AG04450 (cell line): Measurements from ENCODE around the gene OPN4. TPM values are rescaled to one million over a fixed set of nuclear protein-coding genes. Genes with fewer than 3 reads are reported as not detected.
A peak's percentile ranks its signal among the peaks of the same experiment; 100 is the strongest.

ENCODE experiments used
- CTCF ChIA-PET: fragments of 300-600, 350-600 bp; formaldehyde crosslinking; extraction: SDS; loops from one replicate; lab custom pipeline; 2022; ENCODE audit warnings: antibody characterized with exemption, inconsistent platforms; lab: Charles Lee
- POLR2A ChIA-PET: fragments of 350-600 bp; formaldehyde crosslinking; extraction: SDS; loops from one replicate; lab custom pipeline; 2021; ENCODE audit warnings: antibody characterized with exemption, inconsistent platforms; lab: Yijun Ruan, JAX
- DNase-seq: peaks from one replicate; pipeline ENCODE4 v3.0.0-alpha.2; 2011; ENCODE audit warnings: low read depth, low spot score
- H3K27ac ChIP-seq: one replicate; pipeline ENCODE4 v1.5.1; 2012; ENCODE audit warnings: low read depth, low read length, control low read depth
- H3K27me3 ChIP-seq: one replicate; pipeline ENCODE4 v1.6.0; 2012; ENCODE audit warnings: low read length; ENCODE audit not compliant: control insufficient read depth, insufficient read depth
- H3K4me3 ChIP-seq: 2 replicates; pipeline ENCODE4 v1.5.1; 2011; ENCODE audit warnings: mild to moderate bottlenecking, low read depth, low read length, control low read depth
- H3K9me3 ChIP-seq: 2 replicates; pipeline ENCODE4 v1.5.1; 2012; ENCODE audit warnings: low read length; ENCODE audit not compliant: control insufficient read depth, insufficient read depth
- polyA plus RNA-seq: library from polyadenylated mRNA; depleted of rRNA; stranded (reverse); fragments of >200 nt; gene quantifications from 2 replicates; pipeline ENCODE4 v1.2.3, GENCODE V29; 2011
- TF ChIP-seq, protein P1 (sequence below): IDR thresholded peaks from 2 replicates; pipeline ENCODE4 v1.5.1; 2011; ENCODE audit warnings: low read depth, low read length, control low read depth, inconsistent platforms

The OPN4 gene
- polyA plus RNA-seq, 1 experiment: not detected

DNA sequence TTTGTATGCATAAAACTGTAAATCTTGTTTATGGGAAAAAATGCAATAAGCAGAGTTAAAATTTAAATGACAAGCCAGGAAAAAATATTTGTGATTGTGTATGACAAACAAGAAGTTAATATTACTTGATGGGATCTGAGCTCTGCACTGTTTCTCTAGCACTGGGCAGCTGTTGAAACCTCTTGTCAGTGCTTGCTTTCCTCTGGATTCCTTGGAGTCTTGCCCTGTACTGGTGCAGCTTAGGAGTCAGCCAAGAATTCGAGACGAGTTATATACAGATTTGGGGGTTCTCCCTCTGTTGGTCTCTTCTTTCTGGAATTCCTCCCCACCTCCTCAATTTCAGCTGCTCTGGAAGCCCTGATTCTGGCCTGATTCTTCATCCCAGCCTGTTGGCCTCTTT, 24.3 kb upstream of the OPN4 start:
- no peak for DNase-seq
- POLR2A ChIA-PET: no interaction called here
- CTCF ChIA-PET: interaction anchor here (1.0 kb wide), 1 partner anchor 45 kb away, joined by 3 read pairs; no protein-coding TSS in a partner anchor
- TF ChIP-seq, protein P1, sequence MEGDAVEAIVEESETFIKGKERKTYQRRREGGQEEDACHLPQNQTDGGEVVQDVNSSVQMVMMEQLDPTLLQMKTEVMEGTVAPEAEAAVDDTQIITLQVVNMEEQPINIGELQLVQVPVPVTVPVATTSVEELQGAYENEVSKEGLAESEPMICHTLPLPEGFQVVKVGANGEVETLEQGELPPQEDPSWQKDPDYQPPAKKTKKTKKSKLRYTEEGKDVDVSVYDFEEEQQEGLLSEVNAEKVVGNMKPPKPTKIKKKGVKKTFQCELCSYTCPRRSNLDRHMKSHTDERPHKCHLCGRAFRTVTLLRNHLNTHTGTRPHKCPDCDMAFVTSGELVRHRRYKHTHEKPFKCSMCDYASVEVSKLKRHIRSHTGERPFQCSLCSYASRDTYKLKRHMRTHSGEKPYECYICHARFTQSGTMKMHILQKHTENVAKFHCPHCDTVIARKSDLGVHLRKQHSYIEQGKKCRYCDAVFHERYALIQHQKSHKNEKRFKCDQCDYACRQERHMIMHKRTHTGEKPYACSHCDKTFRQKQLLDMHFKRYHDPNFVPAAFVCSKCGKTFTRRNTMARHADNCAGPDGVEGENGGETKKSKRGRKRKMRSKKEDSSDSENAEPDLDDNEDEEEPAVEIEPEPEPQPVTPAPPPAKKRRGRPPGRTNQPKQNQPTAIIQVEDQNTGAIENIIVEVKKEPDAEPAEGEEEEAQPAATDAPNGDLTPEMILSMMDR: no peak
- Histone ChIP-seq H3K4me3 (no peak overlapping the region), H3K27ac (no peak overlapping the region), H3K27me3 (no peaks in the 10 kb centered on the region), H3K9me3 (no peaks in the 10 kb centered on the region)

GRCh38 chr10:86632009-86632800, 22.1 kb upstream of the OPN4 start:
- peak overlapping the region; percentile 48 for H3K4me3 ChIP-seq
- POLR2A ChIA-PET: no interaction called here
- H3K27ac ChIP-seq: no peak overlapping the region
- TF ChIP-seq, protein P1: peak; percentile 35
- no peaks in the 10 kb centered on the region for H3K27me3 ChIP-seq
- H3K9me3 ChIP-seq: no peaks in the 10 kb centered on the region
- DNase-seq: no peak
- CTCF ChIA-PET: interaction anchor here (1.0 to 1.2 kb wide), 2 partner anchors 22 to 47 kb away, joined by 3 to 4 read pairs; no protein-coding TSS in a partner anchor

GRCh38 chr10:86632951-86633350, 21.4 kb upstream of the OPN4 start:
- no peak overlapping the region for H3K27ac ChIP-seq
- POLR2A ChIA-PET: no interaction called here
- TF ChIP-seq, protein P1: no peak
- no peak for DNase-seq
- H3K4me3 ChIP-seq: no peak overlapping the region
- no peaks in the 10 kb centered on the region for H3K27me3 ChIP-seq
- CTCF ChIA-PET: no interaction called here
- no peaks in the 10 kb centered on the region for H3K9me3 ChIP-seq

- ChIA-PET CTCF (no interaction called here), POLR2A (no interaction called here)
- Histone ChIP-seq H3K4me3 (no peak overlapping the region), H3K27me3 (no peaks in the 10 kb centered on the region), H3K9me3 (no peaks in the 10 kb centered on the region), H3K27ac (peak overlapping the region; percentile 77)
- TF ChIP-seq, protein P1: no peak
- peak; percentile 64 for DNase-seq
These were observed 18.9 kb upstream of the OPN4 start for GRCh38 chr10:86635402-86635801.

DNA sequence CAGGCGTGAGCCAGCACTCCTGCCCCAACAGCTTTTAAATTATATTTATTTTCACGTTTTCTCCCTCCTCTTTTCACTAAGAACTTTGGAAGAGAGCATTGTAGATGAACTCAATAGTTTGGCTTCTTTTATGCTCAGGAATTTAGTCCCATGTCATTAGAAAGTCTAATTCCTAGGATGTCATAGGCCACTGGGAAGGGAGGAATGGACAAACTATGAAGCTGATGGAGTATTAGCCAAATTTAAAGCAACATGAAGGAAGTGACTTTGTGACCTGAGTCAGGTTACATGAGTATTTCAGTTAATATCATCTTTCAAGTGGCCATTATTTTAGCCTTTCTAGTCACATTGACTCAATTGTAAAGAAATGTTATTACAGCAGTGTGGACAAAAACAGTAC, 18.0 kb upstream of the OPN4 start:
- POLR2A ChIA-PET: no interaction called here
- H3K27me3 ChIP-seq: no peaks in the 10 kb centered on the region
- H3K4me3 ChIP-seq: no peak overlapping the region
- CTCF ChIA-PET: interaction anchor here (1.0 kb wide), 1 partner anchor 236 kb away, joined by 3 read pairs; no protein-coding TSS in a partner anchor
- no peaks in the 10 kb centered on the region for H3K9me3 ChIP-seq
- no peak for DNase-seq
- no peak overlapping the region for H3K27ac ChIP-seq
- TF ChIP-seq, protein P1: no peak
